KMS-11 (cell line): ENCODE measurements around the gene ARFGAP1.
A peak's percentile ranks its signal among the peaks of the same experiment; 100 is the strongest.

Source experiments
- H2AFZ ChIP-seq: fragments of 200-600 bp; sonication (generic); 2 replicates; pipeline ENCODE4 v1.6.1; 2016; ENCODE audit warnings: antibody characterized with exemption, mixed run types, low read depth
- H3K27ac ChIP-seq: fragments of 200-600 bp; sonication (generic); 2 replicates; pipeline ENCODE4 v1.6.1; 2016; ENCODE audit warnings: mild to moderate bottlenecking, mixed run types
- H3K27me3 ChIP-seq: fragments of 200-600 bp; sonication (generic); 2 replicates; pipeline ENCODE4 v1.6.1; 2017; ENCODE audit warnings: mild to moderate bottlenecking, low read depth, mixed run types, moderate library complexity; ENCODE audit not compliant: insufficient read depth
- H3K36me3 ChIP-seq: fragments of 200-600 bp; sonication (generic); 2 replicates; pipeline ENCODE4 v1.6.1; 2017; ENCODE audit warnings: mild to moderate bottlenecking, mixed run types; ENCODE audit not compliant: insufficient read depth
- H3K4me1 ChIP-seq: fragments of 200-600 bp; sonication (generic); 2 replicates; pipeline ENCODE4 v1.6.1; 2016; ENCODE audit warnings: mild to moderate bottlenecking, low read depth, mixed run types; ENCODE audit not compliant: poor library complexity, severe bottlenecking
- H3K4me2 ChIP-seq: fragments of 200-600 bp; sonication (generic); 2 replicates; pipeline ENCODE4 v1.7.0; 2016; ENCODE audit warnings: mild to moderate bottlenecking, mixed run types
- H3K4me3 ChIP-seq: fragments of 200-600 bp; sonication (generic); IDR thresholded peaks from 2 replicates; pipeline ENCODE4 v1.6.1; 2017; ENCODE audit warnings: low read depth, low read length, mixed read lengths; ENCODE audit not compliant: insufficient read depth
- H3K79me2 ChIP-seq: fragments of 200-600 bp; sonication (generic); 2 replicates; pipeline ENCODE4 v1.6.1; 2016; ENCODE audit warnings: low read depth, mixed run types; ENCODE audit not compliant: insufficient read depth
- H3K9ac ChIP-seq: fragments of 200-600 bp; sonication (generic); 2 replicates; pipeline ENCODE4 v1.6.1; 2016; ENCODE audit warnings: mild to moderate bottlenecking, mixed run types
- H4K20me1 ChIP-seq: fragments of 200-600 bp; sonication (generic); 2 replicates; pipeline ENCODE4 v1.6.1; 2016; ENCODE audit warnings: mild to moderate bottlenecking, mixed run types; ENCODE audit not compliant: insufficient read depth
- TF ChIP-seq, protein P1 (sequence below): fragments of 200-600 bp; sonication (generic); conservative IDR thresholded peaks from 2 replicates; pipeline ENCODE4 v1.6.1; 2017; ENCODE audit warnings: low read depth, mild to moderate bottlenecking, antibody characterized with exemption, low read length, moderate library complexity, mixed read lengths

The ARFGAP1 gene

DNA sequence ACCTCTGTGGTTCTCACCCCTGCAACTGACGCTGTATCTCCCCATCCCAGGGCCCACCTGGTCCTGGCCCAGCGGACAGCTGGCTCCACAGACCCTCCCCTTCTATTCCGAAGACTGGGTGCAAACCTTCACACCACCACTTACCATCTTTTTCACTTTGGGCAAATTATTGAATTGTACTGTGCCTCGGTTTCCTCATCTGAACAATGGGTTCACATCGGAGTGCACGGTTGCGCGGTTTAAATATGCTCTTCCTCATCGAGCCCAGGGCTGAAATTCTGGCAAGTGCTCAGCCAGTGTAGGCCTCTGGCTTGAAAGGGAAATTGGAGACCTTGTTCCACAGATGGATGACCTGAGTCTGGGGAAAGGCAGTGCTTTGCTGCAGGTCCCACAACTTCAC is 2.9 kb upstream of the ARFGAP1 start:
- H3K9ac ChIP-seq, result no peak overlapping the region
- H4K20me1 ChIP-seq, result no peaks in the 10 kb centered on the region
- no peak overlapping the region for H3K27ac ChIP-seq
- no peak overlapping the region for H3K4me3 ChIP-seq
- peaks cover 23% of the 10 kb centered on the region for H3K4me1 ChIP-seq
- peaks cover 43% of the 10 kb centered on the region for H3K27me3 ChIP-seq
- H3K36me3 ChIP-seq, result no peaks in the 10 kb centered on the region
- peaks cover 22% of the 10 kb centered on the region for H3K79me2 ChIP-seq
- 0 out of 2 replicates have a peak overlapping the region, but pooled peaks have one; percentile 3 for H3K4me2 ChIP-seq
- H2AFZ ChIP-seq, result no peak overlapping the region
- TF ChIP-seq, protein P1, sequence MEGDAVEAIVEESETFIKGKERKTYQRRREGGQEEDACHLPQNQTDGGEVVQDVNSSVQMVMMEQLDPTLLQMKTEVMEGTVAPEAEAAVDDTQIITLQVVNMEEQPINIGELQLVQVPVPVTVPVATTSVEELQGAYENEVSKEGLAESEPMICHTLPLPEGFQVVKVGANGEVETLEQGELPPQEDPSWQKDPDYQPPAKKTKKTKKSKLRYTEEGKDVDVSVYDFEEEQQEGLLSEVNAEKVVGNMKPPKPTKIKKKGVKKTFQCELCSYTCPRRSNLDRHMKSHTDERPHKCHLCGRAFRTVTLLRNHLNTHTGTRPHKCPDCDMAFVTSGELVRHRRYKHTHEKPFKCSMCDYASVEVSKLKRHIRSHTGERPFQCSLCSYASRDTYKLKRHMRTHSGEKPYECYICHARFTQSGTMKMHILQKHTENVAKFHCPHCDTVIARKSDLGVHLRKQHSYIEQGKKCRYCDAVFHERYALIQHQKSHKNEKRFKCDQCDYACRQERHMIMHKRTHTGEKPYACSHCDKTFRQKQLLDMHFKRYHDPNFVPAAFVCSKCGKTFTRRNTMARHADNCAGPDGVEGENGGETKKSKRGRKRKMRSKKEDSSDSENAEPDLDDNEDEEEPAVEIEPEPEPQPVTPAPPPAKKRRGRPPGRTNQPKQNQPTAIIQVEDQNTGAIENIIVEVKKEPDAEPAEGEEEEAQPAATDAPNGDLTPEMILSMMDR, result no peak

DNA sequence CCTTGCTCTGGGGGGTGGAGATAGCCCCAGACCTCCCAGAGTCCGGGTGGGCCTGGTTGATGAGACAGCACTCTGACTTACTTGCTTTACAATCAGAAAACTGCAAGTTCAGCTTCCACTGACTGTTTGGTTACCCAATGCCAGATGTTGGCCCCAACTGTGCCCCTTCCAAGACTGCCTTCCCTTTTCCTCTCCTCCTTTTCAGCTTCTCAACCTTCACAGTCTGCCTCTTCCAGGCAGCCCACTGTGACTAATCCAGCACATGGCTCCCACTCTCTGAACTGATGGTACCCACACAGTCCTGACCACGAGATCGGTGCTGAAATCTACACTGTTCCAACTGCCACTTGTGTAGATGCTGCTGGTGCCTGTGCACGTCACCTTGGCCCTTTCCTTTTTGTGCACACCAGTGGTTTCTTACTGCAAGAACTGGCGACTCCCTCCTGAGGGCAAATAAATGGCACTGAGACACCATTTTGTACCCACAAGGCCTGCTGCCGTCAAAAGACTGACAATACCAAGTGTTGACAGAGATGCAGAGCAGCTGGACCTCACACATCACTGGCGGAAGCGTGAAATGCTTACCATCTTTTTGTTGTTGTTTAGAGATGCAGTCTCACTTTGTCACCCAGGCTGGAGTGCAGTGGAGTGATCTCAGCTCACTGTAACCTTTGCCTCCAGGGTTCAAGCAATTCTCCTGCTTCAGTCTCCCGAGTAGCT is 1.8 kb upstream of the ARFGAP1 start:
- no peak overlapping the region for H3K27ac ChIP-seq
- peaks cover 23% of the 10 kb centered on the region for H3K4me1 ChIP-seq
- no peaks in the 10 kb centered on the region for H4K20me1 ChIP-seq
- H3K27me3 ChIP-seq, result peaks cover 33% of the 10 kb centered on the region
- no peak overlapping the region for H3K4me2 ChIP-seq
- no peak overlapping the region for H3K4me3 ChIP-seq
- no peaks in the 10 kb centered on the region; the same call in 1 of the 2 replicates for H3K36me3 ChIP-seq
- TF ChIP-seq, protein P1, result no peak
- no peak overlapping the region for H3K9ac ChIP-seq
- peaks cover 32% of the 10 kb centered on the region for H3K79me2 ChIP-seq
- H2AFZ ChIP-seq, result no peak overlapping the region

DNA sequence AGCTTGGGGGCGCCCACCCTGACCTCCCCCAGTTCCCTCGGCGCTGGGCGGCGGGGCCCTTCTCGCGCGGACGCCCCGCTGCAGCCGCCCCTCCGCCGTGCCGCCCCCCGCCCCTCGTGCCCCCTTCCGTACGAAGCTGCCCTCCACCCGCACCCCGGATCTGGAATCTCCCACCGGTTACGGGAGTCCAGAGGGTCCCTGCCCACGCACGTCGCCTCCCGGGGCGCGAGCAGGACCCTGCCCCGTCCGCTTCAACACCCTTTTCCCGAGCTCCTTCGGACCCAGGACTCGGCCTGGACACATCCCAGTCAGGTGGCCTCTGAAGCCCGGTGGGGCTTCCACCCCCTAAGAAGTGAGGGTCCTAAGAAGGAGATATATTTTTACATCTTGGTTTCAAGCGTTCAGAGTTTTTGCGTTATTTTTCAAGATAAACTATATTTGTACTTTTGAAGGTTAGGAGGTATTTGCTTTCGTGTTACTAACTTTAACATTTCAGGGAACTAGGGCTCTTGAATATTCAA is 506 bp downstream of the ARFGAP1 start:
- H3K79me2 ChIP-seq, result peaks cover 45% of the 10 kb centered on the region
- peaks cover 12% of the 10 kb centered on the region for H3K27me3 ChIP-seq
- no peaks in the 10 kb centered on the region for H4K20me1 ChIP-seq
- peak overlapping the region; percentile 75 for H3K4me2 ChIP-seq
- no peaks in the 10 kb centered on the region; the same call in 1 of the 2 replicates for H3K36me3 ChIP-seq
- H3K4me3 ChIP-seq, result no peak overlapping the region
- peaks cover 23% of the 10 kb centered on the region for H3K4me1 ChIP-seq
- TF ChIP-seq, protein P1, result no peak
- peak overlapping the region; percentile 68 for H3K9ac ChIP-seq
- peak overlapping the region; percentile 59; the same call in 1 of the 2 replicates for H2AFZ ChIP-seq
- no peak overlapping the region for H3K27ac ChIP-seq

DNA sequence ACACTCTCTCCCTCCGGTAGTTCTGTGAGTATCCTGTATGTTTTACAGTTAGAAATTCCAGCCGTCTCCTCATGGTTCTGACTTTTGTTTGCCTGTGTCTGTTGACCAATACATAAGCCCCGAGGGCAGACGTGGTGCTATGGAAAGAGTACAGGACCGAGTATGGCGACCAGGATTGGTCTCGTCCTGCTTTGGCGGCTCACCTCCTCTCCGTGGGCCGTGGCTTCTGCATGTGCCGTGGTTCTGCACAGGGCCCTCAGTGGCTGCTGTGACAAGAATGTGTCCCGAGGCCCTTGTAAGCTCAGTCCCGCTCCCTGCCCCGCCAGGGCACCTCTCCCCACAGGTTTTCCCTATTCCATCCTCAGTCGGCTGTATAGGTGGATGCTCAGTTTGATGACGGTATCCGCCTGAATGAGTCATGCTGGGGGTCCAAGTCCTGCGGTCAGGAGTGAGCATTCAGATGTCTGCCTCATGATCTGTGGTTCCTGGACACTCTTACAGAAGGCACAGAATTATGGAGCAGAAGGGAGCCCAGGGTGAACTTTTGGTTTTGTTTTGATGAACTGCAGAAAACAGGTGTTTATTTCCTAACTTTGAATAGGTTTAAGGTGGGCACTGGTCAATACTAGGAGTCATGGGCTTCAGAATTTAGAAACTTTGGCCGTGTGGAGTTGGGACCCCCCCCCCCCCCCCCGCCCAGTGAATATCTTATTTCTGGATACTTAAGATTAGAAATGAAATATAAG is 1.2 kb downstream of the ARFGAP1 start:
- Histone ChIP-seq H2AFZ (no peak overlapping the region), H3K4me1 (peaks cover 23% of the 10 kb centered on the region), H4K20me1 (no peaks in the 10 kb centered on the region), H3K27ac (no peak overlapping the region), H3K27me3 (peaks cover 6% of the 10 kb centered on the region), H3K36me3 (no peaks in the 10 kb centered on the region; the same call in 1 of the 2 replicates), H3K4me3 (no peak overlapping the region), H3K4me2 (peak overlapping the region; percentile 75), H3K9ac (peak overlapping the region; percentile 68), H3K79me2 (peaks cover 45% of the 10 kb centered on the region)
- TF ChIP-seq, protein P1, result no peak
